GM23338 (cell line): ENCODE measurements around the gene ZNF236. TPM values are rescaled to one million over a fixed set of nuclear protein-coding genes. Genes with fewer than 3 reads are reported as not detected.

ENCODE experiments used
- ATAC-seq: fragments of 200-7000 bp; cut with Tn5 transposase; 3 replicates; pipeline ENCODE4 v1.9.1; 2020
- DNase-seq: peaks from one replicate; pipeline ENCODE4 v3.0.0-alpha.2; 2015; ENCODE audit warnings: low spot score
- H2AFZ ChIP-seq: fragments of 200-600 bp; sonication (generic); 2 replicates; pipeline ENCODE4 v1.8.0; 2016; ENCODE audit warnings: antibody characterized with exemption, mild to moderate bottlenecking, moderate library complexity
- H3F3A ChIP-seq: fragments of 200-600 bp; sonication (generic); replicated peaks from 2 replicates; pipeline ENCODE4 v1.8.0; 2017; ENCODE audit warnings: antibody characterized with exemption, mixed run types, low read depth
- H3K27ac ChIP-seq: fragments of 200-600 bp; sonication (generic); 2 replicates; pipeline ENCODE4 v1.6.1; 2016; ENCODE audit warnings: low read depth
- H3K27me3 ChIP-seq: fragments of 200-600 bp; sonication (generic); 2 replicates; pipeline ENCODE4 v1.8.0; 2016; ENCODE audit warnings: mild to moderate bottlenecking, mixed run types, moderate library complexity; ENCODE audit not compliant: insufficient read depth
- H3K36me3 ChIP-seq: fragments of 200-600 bp; sonication (generic); 2 replicates; pipeline ENCODE4 v1.8.0; 2016; ENCODE audit warnings: mild to moderate bottlenecking; ENCODE audit not compliant: insufficient read depth
- H3K4me1 ChIP-seq: fragments of 200-600 bp; sonication (generic); 2 replicates; pipeline ENCODE4 v1.8.0; 2016; ENCODE audit warnings: mild to moderate bottlenecking, moderate library complexity; ENCODE audit not compliant: insufficient read depth
- H3K4me2 ChIP-seq: fragments of 200-600 bp; sonication (generic); 2 replicates; pipeline ENCODE4 v1.7.1; 2017; ENCODE audit warnings: mixed run types
- H3K4me3 ChIP-seq: fragments of 200-600 bp; sonication (generic); 2 replicates; pipeline ENCODE4 v1.6.1; 2016; ENCODE audit warnings: mixed run types
- H3K79me2 ChIP-seq: fragments of 200-600 bp; sonication (generic); replicated peaks from 2 replicates; pipeline ENCODE4 v1.8.0; 2017; ENCODE audit warnings: mild to moderate bottlenecking; ENCODE audit not compliant: insufficient read depth
- H3K9me2 ChIP-seq: fragments of 200-600 bp; sonication (generic); 2 replicates; pipeline ENCODE4 v1.8.0; 2017; ENCODE audit not compliant: insufficient read depth
- H4K20me1 ChIP-seq: fragments of 200-600 bp; sonication (generic); replicated peaks from 2 replicates; pipeline ENCODE4 v1.8.0; 2017; ENCODE audit warnings: mild to moderate bottlenecking; ENCODE audit not compliant: insufficient read depth
- H3K27ac Mint-ChIP-seq: 2 replicates; pipeline ENCODE4 v1.8.0; 2020; ENCODE audit warnings: inconsistent platforms, mild to moderate bottlenecking, moderate library complexity, mixed read lengths
- H3K27me3 Mint-ChIP-seq: 3 replicates; pipeline ENCODE4 v1.8.0; 2022; ENCODE audit warnings: low read depth, mild to moderate bottlenecking, moderate library complexity, mixed read lengths, inconsistent platforms; ENCODE audit not compliant: insufficient read depth, poor library complexity
- H3K36me3 Mint-ChIP-seq: 3 replicates; pipeline ENCODE4 v1.8.0; 2021; ENCODE audit warnings: low read depth, mild to moderate bottlenecking, inconsistent platforms, moderate library complexity, mixed read lengths
- H3K4me1 Mint-ChIP-seq: 3 replicates; pipeline ENCODE4 v1.8.0; 2020; ENCODE audit warnings: mild to moderate bottlenecking, inconsistent platforms, mixed read lengths
- H3K4me3 Mint-ChIP-seq: 3 replicates; pipeline ENCODE4 v1.8.0; 2021; ENCODE audit warnings: moderate library complexity, mild to moderate bottlenecking, inconsistent platforms, mixed read lengths
- H3K9me3 Mint-ChIP-seq: 3 replicates; pipeline ENCODE4 v1.8.0; 2020; ENCODE audit warnings: moderate library complexity, mild to moderate bottlenecking, inconsistent platforms, mixed read lengths
- CREB1 ChIP-seq: fragments of 250-450 bp; sonication (Bioruptor Pico); IDR thresholded peaks from 2 replicates; pipeline ENCODE4 v1.5.0; 2020; ENCODE audit warnings: low read depth, mild to moderate bottlenecking, moderate library complexity
- CTCF ChIP-seq, 2 experiments: fragments of 200-600 bp in 1 of 2; sonication (generic) in 1 of 2; conservative IDR thresholded peaks; 2 replicates each; pipeline versions ENCODE4 v1.5.1 to v1.6.1; 2016 to 2017; ENCODE audit warnings: antibody characterized with exemption in 2 of 2, low read depth in 2 of 2, mild to moderate bottlenecking in 2 of 2, moderate library complexity in 1 of 2
- EZH2 ChIP-seq: fragments of 200-600 bp; sonication (generic); IDR thresholded peaks from one replicate; pipeline ENCODE4 v1.8.0; 2017; ENCODE audit warnings: antibody characterized with exemption, mild to moderate bottlenecking, low read depth; ENCODE audit not compliant: unreplicated experiment
- EZH2phosphoT487 ChIP-seq: fragments of 200-600 bp; sonication (generic); IDR thresholded peaks from one replicate; pipeline ENCODE4 v1.8.1; 2018; ENCODE audit warnings: antibody characterized with exemption; ENCODE audit not compliant: unreplicated experiment
- POLR2AphosphoS5 ChIP-seq: IDR thresholded peaks from 2 replicates; pipeline ENCODE4 v1.6.1; 2016; ENCODE audit warnings: antibody characterized with exemption, low read depth
- REST ChIP-seq: IDR thresholded peaks from one replicate; pipeline ENCODE4 v1.6.1; 2018; ENCODE audit warnings: antibody characterized with exemption; ENCODE audit not compliant: unreplicated experiment
- STAT1 ChIP-seq: IDR thresholded peaks from one replicate; pipeline ENCODE4 v1.6.1; 2016; ENCODE audit warnings: antibody characterized with exemption; ENCODE audit not compliant: unreplicated experiment
- ZNF114 ChIP-seq: fragments of 250-450 bp; sonication (Bioruptor Pico); IDR thresholded peaks from 2 replicates; pipeline ENCODE4 v1.5.0; 2020; ENCODE audit warnings: mild to moderate bottlenecking, moderate library complexity
- ZNF462 ChIP-seq: fragments of 250-450 bp; sonication (Bioruptor Pico); IDR thresholded peaks from 2 replicates; pipeline ENCODE4 v1.5.0; 2020; ENCODE audit warnings: mild to moderate bottlenecking, moderate library complexity
- polyA plus RNA-seq: library from polyadenylated mRNA; unstranded; fragments of >200 nt; fragmentation: Nextera tagmentation; extraction: Ambion mirVana; gene quantifications from 2 replicates; pipeline ENCODE4 v1.2.1, GENCODE V29; 2016
- total RNA-seq: library from RNA; depleted of rRNA; stranded (reverse); fragments of >200 nt; shearing (Covaris generic); gene quantifications from 2 replicates; pipeline ENCODE4 v1.2.3, GENCODE V29; 2014

The ZNF236 gene
- total and polyA plus RNA-seq, 2 experiments from 2014 or later = 8.9 to 16.3 TPM

GRCh38 chr18:77008576-77009315 is 186.4 kb downstream of the ZNF236 start:
- Histone ChIP-seq H3K27me3 (no peaks in the 10 kb centered on the region), H3K79me2 (no peaks in the 10 kb centered on the region), H2AFZ (no peak overlapping the region), H3K4me3 (no peak overlapping the region), H3K9me2 (no peaks in the 10 kb centered on the region), H4K20me1 (no peaks in the 10 kb centered on the region), H3K27ac (no peak overlapping the region), H3F3A (no peaks in the 10 kb centered on the region), H3K36me3 (no peaks in the 10 kb centered on the region), H3K4me1 (peaks cover 21% of the 10 kb centered on the region), H3K4me2 (no peak overlapping the region)
- H3K36me3 Mint-ChIP-seq = no peaks in the 10 kb centered on the region
- ATAC-seq (no peak), DNase-seq (no peak)
- no peak overlapping the region for H3K27ac Mint-ChIP-seq
- H3K4me1 Mint-ChIP-seq = peaks cover 48% of the 10 kb centered on the region
- TF ChIP-seq CTCF (conservative IDR thresholded peaks at IDR 0.05; ENCODE audit: low read depth in 2 of 2) = no peak
- no peak for TF ChIP-seq EZH2phosphoT487
- TF ChIP-seq STAT1 = no peak
- TF ChIP-seq EZH2 = no peak
- TF ChIP-seq REST = no peak
- TF ChIP-seq ZNF462 (CRISPR knock-in tag) = no peak
- no peak for TF ChIP-seq POLR2AphosphoS5
- TF ChIP-seq CREB1 (CRISPR knock-in tag) = no peak
- no peak for TF ChIP-seq ZNF114
- no peaks in the 10 kb centered on the region for H3K9me3 Mint-ChIP-seq
- no peak overlapping the region for H3K4me3 Mint-ChIP-seq
- peaks cover 13% of the 10 kb centered on the region for H3K27me3 Mint-ChIP-seq
